ENCODE measurements around the gene LTB4R.
A peak's percentile ranks its signal among the peaks of the same experiment; 100 is the strongest.
"Not testable (repeated sequence)": the region's sequence is repeated elsewhere in the genome, so short reads cannot be mapped to it uniquely, and the experiment has no call there.

LTB4R gene

DNA sequence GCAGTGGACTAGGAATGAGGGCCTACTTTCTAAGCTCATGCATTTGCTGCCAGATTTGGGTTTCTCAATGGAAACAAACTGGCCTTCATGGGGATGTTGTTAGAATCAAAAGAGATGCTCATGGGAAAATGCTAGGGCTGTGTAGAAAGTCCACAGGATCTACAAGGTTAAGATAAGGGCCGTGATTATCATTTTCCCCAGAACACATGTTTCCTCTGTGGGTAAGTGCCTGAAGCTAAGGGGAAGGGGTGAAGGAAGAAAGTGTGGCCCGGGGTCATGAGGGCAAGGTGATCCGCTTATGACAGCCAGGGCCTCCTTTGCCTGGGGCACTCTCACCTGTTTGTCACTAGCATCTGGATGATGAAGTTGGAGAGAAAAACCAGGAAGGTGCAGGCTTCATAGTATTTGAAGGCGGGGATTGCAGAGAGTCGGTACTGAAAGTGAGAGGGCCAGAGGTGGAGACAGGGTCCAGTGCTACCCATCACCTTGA lies 13.8 kb downstream of the LTB4R start:
- no peak for DNase-seq

DNA sequence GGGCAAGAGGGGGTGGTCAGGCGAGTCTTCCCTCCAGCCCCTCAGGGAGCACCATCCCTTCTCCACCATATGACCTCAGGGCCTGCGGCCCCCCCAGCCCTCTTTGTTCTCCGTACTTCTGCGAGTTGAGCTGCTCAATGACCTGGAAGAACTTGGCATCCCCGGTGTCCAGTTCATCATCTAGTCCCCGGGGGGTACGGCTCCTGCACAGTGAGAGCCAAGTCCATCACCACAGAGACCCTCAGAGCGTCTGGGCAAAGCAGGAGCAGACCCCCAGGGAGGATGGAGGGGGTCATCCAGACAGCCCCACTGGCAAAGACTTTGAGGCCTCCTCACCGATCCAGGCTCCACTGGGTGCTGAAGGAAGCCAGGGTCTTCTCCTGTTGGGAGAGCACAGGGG lies 14.7 kb downstream of the LTB4R start:
- no peak for DNase-seq

DNA sequence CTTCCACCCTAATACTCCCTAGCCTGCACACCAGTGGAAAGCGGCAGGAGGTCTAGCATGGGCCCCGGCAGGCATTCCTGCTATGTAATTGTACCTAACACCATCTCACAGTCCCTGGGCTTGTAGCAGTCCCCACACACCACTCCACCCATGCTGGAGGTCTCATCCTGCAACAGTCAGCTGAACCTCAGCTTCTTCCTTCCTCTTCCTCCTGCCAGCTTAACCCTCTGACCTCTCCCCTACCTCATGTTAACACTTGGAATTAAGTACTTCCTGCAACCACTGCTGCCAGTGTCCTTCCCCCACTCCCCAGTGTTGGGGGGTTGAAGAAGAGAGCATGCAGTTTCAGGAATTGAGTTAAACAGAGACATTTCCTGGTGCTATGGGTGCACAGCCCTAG lies 16.0 kb downstream of the LTB4R start:
- DNase-seq, result no peak

DNA sequence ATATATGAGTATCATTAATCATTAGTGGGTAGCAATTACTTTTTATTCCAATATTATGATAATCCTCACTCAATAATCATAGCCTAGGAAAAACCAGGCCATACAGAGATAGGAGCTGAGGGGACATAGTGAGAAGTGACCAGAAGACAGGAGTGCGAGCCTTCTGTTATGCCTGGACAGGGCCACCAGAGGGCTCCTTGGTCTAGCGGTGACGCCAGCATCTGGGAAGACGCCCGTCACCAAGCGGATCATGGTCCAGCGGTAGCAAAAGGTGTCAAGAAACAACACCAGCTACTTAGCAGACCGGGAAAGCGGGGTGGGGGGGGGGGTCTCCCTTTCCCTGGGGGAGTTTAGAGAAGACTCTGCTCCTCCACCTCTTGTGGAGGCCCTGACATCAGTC lies 16.6 kb downstream of the LTB4R start:
- not testable (repeated sequence) for DNase-seq

DNA sequence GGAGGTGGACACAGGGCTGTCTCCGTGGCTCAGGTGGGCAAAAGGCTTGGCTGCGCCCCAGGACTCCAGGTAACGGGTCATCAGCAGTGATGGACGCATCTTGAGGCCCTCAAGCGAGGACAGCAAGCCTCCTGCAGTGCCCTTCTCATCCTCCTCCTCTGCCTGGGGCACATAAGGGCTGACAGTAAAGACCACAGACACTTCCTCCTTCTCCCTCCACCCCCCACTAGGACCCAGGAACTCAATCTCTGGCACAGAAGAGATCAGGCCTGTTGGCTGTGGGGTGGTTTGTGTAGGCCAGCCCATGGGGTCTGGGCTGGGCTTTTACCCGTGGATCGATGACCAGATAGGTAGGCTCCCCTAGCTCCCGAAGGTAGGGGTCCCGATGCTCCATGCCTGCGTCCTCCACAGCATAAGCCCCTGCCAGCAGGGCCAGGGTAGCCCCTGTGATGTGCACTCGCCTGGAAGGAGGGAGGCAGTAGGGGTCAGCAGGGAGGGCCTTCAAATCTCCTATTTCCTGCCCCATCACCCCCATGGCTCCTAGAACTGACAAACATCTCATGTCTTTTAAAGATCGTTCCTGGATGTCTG lies 17.9 kb downstream of the LTB4R start:
- DNase-seq, result no peak

DNA sequence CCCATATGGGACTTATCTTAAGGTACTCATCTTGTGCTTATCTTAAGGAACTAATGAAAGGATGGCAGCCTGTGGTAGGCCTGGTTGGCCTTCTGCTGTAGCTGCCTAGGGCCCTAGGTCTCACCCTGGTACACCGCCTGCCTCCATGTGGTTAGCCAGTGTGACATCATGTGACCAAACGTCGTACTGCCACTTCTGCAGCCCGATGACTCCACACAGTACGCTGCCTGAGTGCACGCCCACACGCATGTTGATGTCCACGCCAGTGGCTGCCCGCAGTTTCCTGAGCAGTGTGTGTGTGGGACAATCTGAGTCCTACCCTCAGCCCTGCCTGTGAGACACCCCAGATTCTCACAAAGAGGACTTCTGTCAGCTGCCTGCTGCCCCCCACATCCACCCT lies 18.4 kb downstream of the LTB4R start:
- DNase-seq, result no peak

DNA sequence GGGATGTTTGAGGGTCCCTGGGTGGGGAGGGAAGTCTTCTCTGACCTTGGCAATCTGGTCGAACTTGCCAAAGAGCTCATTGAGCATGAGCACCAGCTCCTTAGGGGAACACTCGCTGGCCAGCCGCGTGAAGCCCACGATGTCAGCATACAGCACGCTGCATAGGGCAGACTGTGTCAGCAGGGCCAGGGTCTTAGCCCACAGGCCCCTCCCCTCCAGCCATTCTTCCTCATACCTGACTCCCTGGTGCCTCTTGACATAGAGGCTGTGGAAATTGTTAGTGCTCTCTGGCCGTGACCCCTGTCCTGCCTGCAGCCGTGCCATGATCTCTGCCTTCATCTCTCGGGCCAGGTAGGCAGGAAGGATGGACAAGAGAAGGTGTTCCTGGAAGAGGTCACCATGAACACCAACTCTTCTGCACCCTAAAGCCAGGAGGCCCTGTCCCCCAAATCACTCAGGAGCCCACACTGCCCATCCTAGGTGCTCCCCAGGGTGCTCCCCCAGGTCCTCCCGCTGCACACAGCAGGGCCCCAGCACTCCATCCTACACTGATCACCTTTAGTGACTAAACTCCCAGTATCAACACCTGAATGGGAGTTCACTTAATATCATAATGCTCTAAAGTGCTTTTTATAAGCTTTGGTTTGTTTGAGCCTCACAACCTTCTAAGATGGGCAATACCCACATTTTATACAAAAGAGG lies 19.8 kb downstream of the LTB4R start:
- no peak for DNase-seq

DNA sequence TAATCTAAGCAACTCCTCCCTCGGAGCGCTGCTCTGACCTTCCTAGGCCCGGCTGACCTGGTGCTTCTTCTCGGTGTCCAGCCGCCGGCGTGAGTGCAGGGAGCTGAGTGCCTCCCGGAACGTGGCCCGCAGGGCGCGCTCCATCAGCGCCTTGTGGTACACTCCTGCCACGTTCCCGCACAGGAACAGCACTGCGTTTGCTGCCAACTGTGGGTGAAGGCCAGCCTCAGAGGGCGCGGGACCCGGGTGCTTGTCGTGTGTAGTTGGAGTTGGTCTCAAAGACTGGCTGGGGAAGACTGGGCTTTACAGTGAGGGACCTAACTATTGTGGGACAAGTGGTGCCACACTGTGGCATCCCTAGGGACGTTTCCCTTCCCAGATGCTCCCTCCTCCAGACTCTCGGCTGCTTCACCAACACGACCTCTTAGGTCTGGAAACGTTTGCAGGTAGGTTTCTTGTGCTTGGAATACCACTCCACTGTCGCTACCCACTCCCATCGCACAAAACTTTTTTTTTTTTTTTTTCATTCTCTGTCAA lies 20.5 kb downstream of the LTB4R start:
- DNase-seq, result no peak

DNA sequence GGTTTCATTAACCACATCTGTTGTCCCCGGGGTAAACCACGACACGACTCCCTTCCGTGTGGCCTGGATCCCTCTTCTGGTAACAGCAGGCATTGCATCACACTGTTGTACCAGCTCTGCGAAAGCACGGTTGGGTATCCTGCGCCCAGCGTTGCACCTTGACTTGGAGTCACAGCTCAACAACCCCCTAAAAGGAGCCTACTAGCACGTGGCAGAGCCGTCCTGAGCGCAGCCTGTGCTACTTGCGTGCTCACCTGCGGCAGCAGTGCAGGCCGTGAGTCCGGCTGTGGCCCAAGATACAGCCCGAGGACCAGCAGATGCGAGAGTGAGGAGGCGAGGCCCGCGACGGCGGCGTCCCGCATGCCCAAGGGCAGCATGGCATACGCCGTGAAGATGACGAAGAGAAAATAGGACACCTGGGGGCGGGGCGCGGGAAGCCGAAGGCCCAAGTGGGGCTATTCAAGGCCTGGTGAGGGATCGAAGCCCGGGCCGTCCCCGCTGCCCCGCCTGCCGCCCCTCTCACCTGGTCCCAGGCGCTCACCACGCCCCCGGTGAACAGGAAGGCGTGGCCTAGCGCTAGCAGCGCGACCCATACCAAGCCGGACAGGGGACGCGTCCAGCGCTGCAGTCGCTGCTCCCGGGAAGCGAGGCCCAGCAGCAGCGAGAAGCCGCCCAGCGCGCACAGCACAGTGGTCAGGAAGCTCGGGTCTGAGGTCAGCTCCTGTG lies 21.1 kb downstream of the LTB4R start:
- DNase-seq, result peak; percentile 78

DNA sequence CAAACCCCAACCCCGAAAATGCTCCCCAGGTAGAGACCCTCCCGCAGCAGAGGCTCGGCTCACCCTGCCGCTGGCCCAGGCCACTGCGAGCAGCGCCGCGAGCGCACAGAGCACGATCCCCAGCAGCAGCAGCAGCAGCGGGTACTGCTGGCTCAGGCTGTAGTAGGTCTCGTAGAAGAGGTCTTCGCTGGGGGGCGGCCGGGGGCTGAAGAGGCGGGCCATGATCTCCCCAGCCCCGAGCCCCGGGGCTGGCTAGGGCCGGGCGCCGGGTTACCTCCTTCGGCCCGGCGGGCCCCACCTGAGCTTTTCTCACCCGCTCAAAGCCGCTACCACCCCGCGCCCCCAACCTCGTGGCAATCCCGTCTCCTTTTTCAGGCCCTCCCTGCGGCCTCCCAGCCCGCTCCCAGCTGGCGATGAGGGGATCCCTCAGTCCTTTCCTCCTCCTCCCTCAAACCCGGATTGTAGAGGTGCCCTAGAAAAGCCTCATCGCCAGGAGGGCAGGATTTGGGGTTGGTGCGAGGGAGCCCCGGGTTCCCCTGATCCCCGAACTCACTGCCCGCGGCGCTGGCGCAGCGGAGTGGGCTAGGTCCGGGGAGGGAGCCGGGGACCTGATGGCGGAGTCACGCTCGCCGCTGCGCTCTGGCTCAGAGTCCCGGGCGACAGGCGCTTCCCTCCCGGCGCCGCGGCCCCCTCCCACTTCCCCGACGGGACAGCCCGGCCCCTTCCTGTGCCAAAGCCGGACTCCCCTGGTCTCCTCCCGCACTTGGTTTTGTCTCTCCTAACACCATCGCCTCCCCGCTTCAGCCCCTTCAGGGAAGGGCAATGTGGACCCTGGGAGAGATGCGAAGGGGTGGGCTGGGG lies 23.4 kb downstream of the LTB4R start, which contains the start of gene ADCY4:
Gene ADCY4 (minus strand): TSS at position 641 of the 861 bp plus-strand sequence. CDS start 419 bp downstream, at position 222.
- peak; percentile 34 for DNase-seq

DNA sequence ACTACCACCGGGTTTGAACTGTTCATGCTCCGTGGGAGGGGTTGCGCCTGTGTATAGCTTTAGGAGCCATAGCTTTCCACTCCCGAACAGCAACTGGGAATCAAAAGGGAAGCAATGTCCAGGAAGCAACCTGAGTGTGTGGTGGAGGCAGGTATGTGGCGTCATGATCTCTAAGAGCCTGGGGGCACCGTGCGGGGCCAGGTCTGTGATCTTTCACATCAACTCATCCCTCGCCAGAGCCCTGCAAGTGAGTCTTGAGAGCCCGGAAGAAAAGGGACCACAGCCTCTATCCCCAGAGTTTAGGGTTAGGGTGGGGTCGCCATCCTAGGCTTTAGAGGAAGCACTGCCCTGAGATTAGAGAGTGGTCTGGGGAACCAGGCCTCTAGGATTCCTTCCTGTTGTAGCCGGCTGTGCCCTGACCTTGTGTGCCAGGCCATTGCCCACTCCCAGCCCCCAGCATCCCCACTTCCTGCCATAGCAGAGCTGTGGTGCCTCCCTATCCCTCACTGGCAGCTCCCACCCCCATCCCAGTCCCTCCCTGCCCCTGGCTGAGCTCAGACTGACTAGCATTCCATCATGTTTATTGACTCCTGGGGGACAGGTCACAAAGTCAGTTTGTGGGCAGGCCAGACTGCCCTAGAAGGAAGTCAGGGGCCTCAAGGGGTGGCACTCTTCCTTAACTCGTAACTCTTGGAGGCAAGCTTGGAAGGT lies 24.3 kb downstream of the LTB4R start:
- no peak for DNase-seq

DNA sequence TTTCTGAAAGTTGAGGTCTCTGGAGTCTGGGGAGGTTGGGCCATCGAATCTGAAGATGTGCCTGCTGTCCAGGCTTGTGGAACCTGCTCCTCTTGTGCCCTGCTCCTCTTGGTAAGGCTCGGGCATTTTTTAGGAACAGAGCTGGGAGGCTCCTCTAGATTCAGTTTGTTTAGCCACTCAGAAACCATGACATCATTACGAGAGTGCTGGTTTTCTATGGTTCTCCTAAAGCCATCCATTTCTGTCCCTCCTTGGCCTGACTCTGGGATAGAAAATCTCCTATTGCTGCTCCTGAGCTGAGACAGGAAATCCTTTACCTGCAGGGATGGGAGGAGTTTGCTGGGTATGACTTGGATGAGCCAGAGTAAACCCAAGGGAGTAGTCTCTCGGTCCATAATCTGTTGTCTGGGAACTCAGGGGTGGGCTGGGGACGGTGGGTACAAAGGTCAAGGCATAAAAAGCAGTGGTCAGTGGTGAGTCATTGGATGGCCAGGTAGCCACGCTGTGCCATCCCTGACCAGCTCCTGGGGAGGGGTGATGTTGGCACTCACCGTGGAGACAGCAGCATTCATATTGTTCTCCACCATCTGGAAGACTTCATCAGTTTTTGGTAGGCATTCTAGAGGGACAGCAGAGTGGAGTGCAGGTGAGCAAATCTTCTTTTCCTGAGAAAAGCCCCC lies 26.0 kb downstream of the LTB4R start:
- DNase-seq, result no peak

DNA sequence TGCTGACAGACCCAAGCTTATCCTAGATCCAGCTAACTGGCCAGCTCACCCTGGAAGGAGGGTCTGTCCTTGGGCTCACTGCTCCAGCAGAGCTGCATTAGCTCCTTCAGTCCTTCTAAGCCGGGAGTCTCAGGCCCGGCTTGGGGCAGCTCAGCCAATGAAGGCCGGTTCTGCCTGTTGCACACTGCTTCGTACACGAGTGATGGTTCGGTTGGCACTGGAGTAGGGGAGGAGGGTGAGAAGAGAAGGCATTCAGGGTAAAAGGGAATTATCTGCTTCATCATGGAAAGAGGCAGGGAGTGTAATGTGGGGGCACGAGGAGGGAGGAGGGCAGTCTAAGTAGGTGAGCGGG lies 26.5 kb downstream of the LTB4R start:
- DNase-seq, result no peak

DNA sequence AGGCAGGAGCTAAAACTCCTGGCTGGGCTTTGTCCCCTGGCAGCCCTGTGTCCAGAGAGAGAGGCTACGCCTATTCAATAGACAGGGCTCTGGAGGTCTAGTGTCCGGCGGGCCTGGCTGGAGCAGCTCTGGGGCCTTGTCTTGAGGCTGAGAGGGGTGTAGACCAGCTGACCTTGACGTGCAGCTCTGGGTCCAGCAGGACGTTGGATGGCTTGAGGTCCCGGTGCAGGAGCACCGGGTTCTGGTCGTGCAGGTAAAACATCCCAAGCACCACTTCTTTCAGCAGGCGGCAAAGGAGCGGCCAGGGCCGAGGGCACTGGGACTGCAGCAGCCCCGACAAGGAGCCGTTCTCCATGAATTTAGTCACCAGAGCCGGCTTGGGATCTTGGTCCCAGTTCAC lies 27.5 kb downstream of the LTB4R start:
- DNase-seq, result no peak

DNA sequence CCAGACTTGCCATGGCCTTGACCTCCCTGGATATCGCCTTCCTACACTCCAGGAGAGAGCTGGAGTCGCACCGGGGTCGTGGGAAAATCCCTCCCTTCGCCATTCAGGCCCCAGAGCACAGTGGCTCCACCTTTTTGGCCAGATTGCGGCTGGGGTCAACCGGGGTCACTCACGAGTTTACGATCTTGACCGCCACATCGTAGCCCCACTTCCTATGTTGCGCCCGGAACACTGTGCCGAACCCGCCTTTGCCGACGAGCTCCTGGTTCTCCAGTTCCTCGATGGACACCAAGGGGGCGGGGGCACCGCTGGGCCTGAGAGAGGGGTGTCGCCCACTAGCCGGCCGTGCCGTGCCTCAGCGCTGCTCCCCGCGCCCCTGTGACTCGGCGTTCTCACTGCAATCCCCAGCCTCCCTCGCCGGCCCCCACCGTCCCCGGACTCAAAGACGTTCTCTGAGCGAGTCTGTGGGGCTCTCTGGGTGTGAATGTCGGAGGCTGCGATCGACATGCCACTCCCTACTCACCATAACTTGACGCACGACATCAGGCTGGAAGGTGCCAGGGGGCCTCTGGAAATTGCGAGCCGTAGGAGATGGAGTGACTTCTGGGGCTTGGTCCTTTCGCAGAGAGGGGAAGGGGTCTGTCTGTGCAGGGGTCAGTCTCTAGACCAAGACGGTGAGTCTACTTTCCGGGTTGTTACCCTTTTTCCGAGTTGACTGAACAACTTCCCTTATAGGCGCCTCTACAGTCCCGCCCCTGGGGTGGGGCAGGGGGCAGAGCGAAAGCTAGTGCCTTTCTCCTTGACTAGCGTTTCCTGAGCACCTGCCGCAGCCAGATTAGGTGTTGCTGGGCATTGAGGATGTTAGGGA lies 28.2 kb downstream of the LTB4R start, which contains the start of gene RIPK3:
Gene RIPK3 (minus strand): TSS at position 708 of the 868 bp plus-strand sequence. CDS start 165 bp downstream, at position 543.
- peak; percentile 73 for DNase-seq

DNA sequence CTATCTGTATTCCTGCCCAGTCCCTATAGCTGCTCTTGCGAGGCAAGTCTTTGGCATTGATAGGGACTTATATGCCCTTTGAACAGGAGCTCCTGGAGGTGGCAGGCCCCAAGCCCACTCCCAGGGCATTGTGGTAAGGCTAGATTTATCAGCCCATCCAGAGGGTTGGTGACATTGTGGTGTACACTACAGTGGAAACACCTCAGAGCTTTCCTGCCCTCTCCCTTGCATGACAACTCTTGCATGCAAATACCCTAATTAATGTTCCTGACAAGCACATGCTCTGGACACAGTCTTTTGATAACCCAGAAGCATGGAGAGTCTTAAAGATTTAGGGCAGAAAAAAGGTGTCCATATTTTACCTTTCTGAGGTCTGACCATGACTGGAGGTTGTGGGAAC lies 29.3 kb downstream of the LTB4R start:
- DNase-seq, result no peak

DNA sequence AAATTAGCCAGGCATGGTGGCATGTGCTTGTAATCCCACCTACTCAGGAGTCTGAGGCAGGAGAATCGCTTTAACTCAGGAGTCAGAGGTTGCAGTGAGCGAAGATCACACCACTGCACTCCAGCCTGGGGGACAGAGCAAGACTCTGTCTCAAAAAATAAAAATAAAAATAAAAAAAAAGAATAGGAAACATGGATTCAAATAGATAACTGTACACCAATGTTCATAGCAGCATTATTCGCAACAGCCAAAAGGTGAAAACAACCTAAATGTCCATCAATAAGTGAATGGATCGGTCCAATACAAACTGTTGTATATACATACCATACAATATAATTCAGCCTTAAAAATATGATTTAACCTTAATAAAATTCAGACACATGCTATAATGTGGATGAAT lies 31.6 kb downstream of the LTB4R start:
- no peak for DNase-seq

DNA sequence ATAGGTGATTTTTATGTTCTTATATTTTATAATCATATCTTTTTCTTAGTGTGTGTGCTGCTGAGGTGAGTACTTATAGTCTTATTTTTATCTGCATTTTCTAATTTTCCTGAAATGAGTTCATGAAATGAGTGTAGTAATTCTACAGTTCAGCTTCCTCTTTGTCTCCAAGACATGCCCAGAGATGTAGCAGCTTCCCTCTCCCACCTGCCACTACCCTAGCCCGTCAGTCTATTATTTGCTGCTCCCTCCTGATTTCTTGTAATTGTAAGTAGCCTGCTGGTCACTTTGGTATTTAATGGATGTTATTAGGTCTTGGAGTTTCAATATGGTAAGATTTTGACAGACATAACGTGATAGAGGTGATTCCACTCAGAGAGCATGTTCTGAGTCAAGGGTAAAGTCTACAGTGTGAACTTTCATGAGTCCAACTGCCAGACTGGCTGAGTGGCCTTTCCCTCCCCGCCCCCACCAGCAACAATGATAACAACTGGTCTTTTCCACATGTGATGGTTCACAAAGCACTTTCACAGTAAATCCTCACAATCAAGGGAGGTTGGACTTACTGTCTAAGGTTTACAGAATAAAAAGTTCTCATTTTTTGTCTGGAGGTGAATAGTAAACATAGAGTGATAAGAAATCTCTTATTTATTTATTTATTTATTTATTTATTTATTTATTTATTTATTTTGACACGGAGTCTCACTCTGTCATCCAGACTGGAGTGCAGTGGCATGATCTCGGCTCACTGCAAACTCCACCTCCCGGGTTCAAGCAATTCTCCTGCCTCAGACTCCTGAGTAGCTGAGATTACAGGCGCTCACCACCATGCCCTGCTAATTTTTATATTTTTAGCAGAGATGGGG lies 32.7 kb downstream of the LTB4R start:
- DNase-seq, result no peak

DNA sequence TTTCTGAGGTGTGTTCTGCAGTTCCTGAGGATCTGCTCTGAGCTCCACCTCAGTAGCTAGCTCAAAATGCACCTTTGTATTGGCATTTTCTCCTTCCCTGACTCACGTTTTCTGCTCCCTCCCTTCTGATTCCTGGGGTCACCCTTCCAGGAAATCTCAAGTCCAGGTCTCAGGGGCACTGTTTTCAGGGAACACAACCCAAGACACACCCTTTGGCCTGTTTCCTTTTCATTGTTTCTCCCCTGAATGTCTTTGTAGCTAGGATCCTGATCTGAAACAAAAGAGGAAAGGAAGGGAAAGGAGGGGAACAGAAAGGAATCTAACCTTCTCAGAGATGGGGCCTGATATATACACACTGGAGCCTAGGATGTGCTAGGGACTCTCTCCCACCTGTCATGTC lies 35.8 kb downstream of the LTB4R start:
- no peak for DNase-seq
